Embryonic facial prominence (tissue), 1 donor: ENCODE data around the gene IFI6.

Experiments used
- DNase-seq: peaks from one replicate; pipeline ENCODE4 v3.0.0-alpha.2; 2016; ENCODE audit errors: extremely low spot score

The IFI6 gene

GRCh38 chr1:27672750-27673112 is 739 bp upstream of the IFI6 start:
- no peak for DNase-seq

- no peak for DNase-seq
Observed at GRCh38 chr1:27669876-27670275, 2.1 kb downstream of the IFI6 start.

GRCh38 chr1:27668808-27669723 is 2.9 kb downstream of the IFI6 start:
- no peak for DNase-seq

- DNase-seq = no peak
Observed at GRCh38 chr1:27668121-27668807, 3.7 kb downstream of the IFI6 start.

- DNase-seq = no peak
Observed at GRCh38 chr1:27666791-27667254, 5.2 kb downstream of the IFI6 start.

- DNase-seq = no peak
Observed at GRCh38 chr1:27666294-27666693, 5.7 kb downstream of the IFI6 start.

GRCh38 chr1:27665016-27665651 is 6.9 kb downstream of the IFI6 start:
- no peak for DNase-seq

- DNase-seq = no peak
Observed at GRCh38 chr1:27664291-27664690, 7.7 kb downstream of the IFI6 start.

GRCh38 chr1:27662707-27663393 is 9.1 kb downstream of the IFI6 start:
- peak; percentile 80 for DNase-seq

GRCh38 chr1:27662261-27662660 is 9.7 kb downstream of the IFI6 start:
- DNase-seq = no peak

GRCh38 chr1:27661412-27662075 is 10.4 kb downstream of the IFI6 start:
- DNase-seq = no peak

- no peak for DNase-seq
Observed at GRCh38 chr1:27660300-27660835, 11.6 kb downstream of the IFI6 start.

- DNase-seq = no peak
Observed at GRCh38 chr1:27659497-27660299, 12.3 kb downstream of the IFI6 start.

- DNase-seq = no peak
Observed at GRCh38 chr1:27658951-27659496, 13.0 kb downstream of the IFI6 start.

GRCh38 chr1:27656157-27656893 is 15.7 kb downstream of the IFI6 start:
- no peak for DNase-seq

- DNase-seq = no peak
Observed at GRCh38 chr1:27655151-27655937, 16.6 kb downstream of the IFI6 start.

- no peak for DNase-seq
Observed at GRCh38 chr1:27652111-27652864, 19.7 kb downstream of the IFI6 start.
